K562 (cell line): ENCODE measurements around the gene BRD3. TPM values are rescaled to one million over a fixed set of nuclear protein-coding genes. Genes with fewer than 3 reads are reported as not detected.

Source experiments
- ATAC-seq: fragments of 200-7000 bp; cut with Tn5 transposase; 3 replicates; pipeline ENCODE4 v1.9.1; 2020; ENCODE audit warnings: moderate library complexity
- BruUV-seq: library from RNA; stranded (reverse); fragments of 400-500 nt; replicated peaks from 2 replicates; lab custom pipeline; 2021; lab: Mats Ljungman, UMichigan
- CTCF ChIA-PET: fragments of 300-600 bp; formaldehyde crosslinking; extraction: SDS; loops from one replicate; lab custom pipeline; 2021; ENCODE audit warnings: low intra/inter-chr PET ratio; lab: Yijun Ruan, JAX
- POLR2A ChIA-PET: fragments of 300-600, 350-650 bp; sonication (Branson Sonifier 250); formaldehyde crosslinking; extraction: SDS; loops from one replicate; lab custom pipeline; 2021; ENCODE audit warnings: antibody characterized with exemption, inconsistent platforms; lab: Yijun Ruan, JAX
- DNase-seq, 4 experiments: peaks; one replicate each; pipeline versions ENCODE4 v3.0.0 to v3.0.0-alpha.2; 2011 to 2018; ENCODE audit warnings: low spot score in 3 of 4, mixed read lengths in 3 of 4; ENCODE audit errors: extremely low read depth in 1 of 4
- FAIRE-seq: peaks from 2 replicates; lab custom pipeline; 2011; peaks lifted over from hg19 to GRCh38; lab: Jason Lieb, UNC
- H2AFZ ChIP-seq: 2 replicates; pipeline ENCODE4 v1.6.0; 2011; ENCODE audit warnings: low read depth, low read length, control low read depth, inconsistent platforms
- H3K27ac ChIP-seq: fragments of 200-600 bp; 3 replicates; pipeline ENCODE4 v1.8.0; 2011; ENCODE audit warnings: low read depth, mild to moderate bottlenecking, control low read depth, inconsistent platforms, low read length, moderate library complexity, mixed read lengths; ENCODE audit errors: extremely low read depth
- H3K27me3 ChIP-seq, 2 experiments: fragments of 300-600 bp in 1 of 2; 2 replicates in 1 of 2; 3 replicates in 1 of 2; pipeline versions ENCODE4 v1.6.0 to v1.8.0; 2011; ENCODE audit warnings: inconsistent platforms in 2 of 2, low read length in 2 of 2, mild to moderate bottlenecking in 1 of 2, mixed read lengths in 1 of 2, moderate library complexity in 1 of 2; ENCODE audit not compliant: control insufficient read depth in 2 of 2, insufficient read depth in 2 of 2
- H3K36me3 ChIP-seq: fragments of 300-600 bp; 3 replicates; pipeline ENCODE4 v1.8.0; 2011; ENCODE audit warnings: mild to moderate bottlenecking, low read length, inconsistent platforms; ENCODE audit not compliant: control insufficient read depth, insufficient read depth
- H3K4me1 ChIP-seq, 2 experiments: fragments of 200-600 bp in 1 of 2; replicated peaks in 1 of 2; 2 replicates in 1 of 2; 3 replicates in 1 of 2; pipeline versions ENCODE4 v1.5.1 to v1.8.0; 2011; ENCODE audit warnings: inconsistent platforms in 2 of 2, low read length in 2 of 2, mild to moderate bottlenecking in 1 of 2, mixed read lengths in 1 of 2, moderate library complexity in 1 of 2; ENCODE audit not compliant: control insufficient read depth in 2 of 2, insufficient read depth in 2 of 2
- H3K4me2 ChIP-seq: 2 replicates; pipeline ENCODE4 v1.6.1; 2011; ENCODE audit warnings: low read length, control low read depth, inconsistent platforms, mixed read lengths; ENCODE audit not compliant: insufficient read depth
- H3K4me3 ChIP-seq: fragments of 200-600 bp; sonication (generic), shearing (Covaris generic); 2 replicates; pipeline ENCODE4 v1.5.1; 2016; ENCODE audit warnings: control low read depth, inconsistent platforms
- H3K79me2 ChIP-seq: fragments of 200-600 bp; 3 replicates; pipeline ENCODE4 v1.8.0; 2011; ENCODE audit warnings: low read length, inconsistent platforms; ENCODE audit not compliant: control insufficient read depth, insufficient read depth
- H3K9ac ChIP-seq, 2 experiments: 2 replicates each; pipeline versions ENCODE4 v1.6.0 to v1.6.1; 2011; ENCODE audit warnings: low read depth in 2 of 2, low read length in 2 of 2, control low read depth in 1 of 2, inconsistent platforms in 1 of 2, mild to moderate bottlenecking in 1 of 2, mixed read lengths in 1 of 2; ENCODE audit not compliant: insufficient read depth in 1 of 2
- H3K9me1 ChIP-seq: one replicate; pipeline ENCODE4 v1.6.0; 2011; ENCODE audit warnings: inconsistent platforms, mild to moderate bottlenecking, low read length, moderate library complexity; ENCODE audit not compliant: control insufficient read depth, insufficient read depth
- H3K9me3 ChIP-seq: replicated peaks from 2 replicates; pipeline ENCODE4 v1.5.1; 2011; ENCODE audit warnings: low read depth, low read length, inconsistent platforms; ENCODE audit not compliant: control insufficient read depth, insufficient read depth
- H4K20me1 ChIP-seq: replicated peaks from 2 replicates; pipeline ENCODE4 v1.6.1; 2011; ENCODE audit warnings: low read length, inconsistent platforms, mixed read lengths; ENCODE audit not compliant: control insufficient read depth, insufficient read depth
- HDAC1 ChIP-seq, 2 experiments: fragments of 450-650 bp; IDR thresholded peaks; 2 replicates each; pipeline ENCODE4 v1.6.1; 2016 to 2017; ENCODE audit warnings: inconsistent platforms in 1 of 2, mild to moderate bottlenecking in 1 of 2, moderate library complexity in 1 of 2
- MEIS2 ChIP-seq: fragments of 450-650 bp; IDR thresholded peaks from 2 replicates; pipeline ENCODE4 v1.6.1; 2014; ENCODE audit warnings: mild to moderate bottlenecking; ENCODE audit not compliant: partially characterized antibody
- SP1 ChIP-seq: sonication (generic); formaldehyde crosslinking; IDR thresholded peaks from 2 replicates; pipeline ENCODE4 v1.8.1; 2022; ENCODE audit warnings: mild to moderate bottlenecking, missing genetic modification reagents
- SREBF2 ChIP-seq: sonication (generic); formaldehyde crosslinking; IDR thresholded peaks from 2 replicates; pipeline ENCODE4 v1.4.0; 2020; ENCODE audit warnings: mild to moderate bottlenecking, missing genetic modification reagents
- THRAP3 ChIP-seq: fragments of 450-650 bp; IDR thresholded peaks from 2 replicates; pipeline ENCODE4 v1.6.1; 2016; ENCODE audit warnings: mild to moderate bottlenecking, inconsistent platforms, borderline replicate concordance
- THRB ChIP-seq: fragments of 450-650 bp; formaldehyde crosslinking; conservative IDR thresholded peaks from 2 replicates; pipeline ENCODE4 v1.4.0; 2022; ENCODE audit warnings: mild to moderate bottlenecking, missing genetic modification characterization
- ZBTB40 ChIP-seq, 2 experiments: fragments of 450-650 bp in 1 of 2; sonication (generic) in 1 of 2; formaldehyde crosslinking in 1 of 2; IDR thresholded peaks; 2 replicates each; pipeline versions ENCODE4 v1.7.1 to v1.9.0; 2016 to 2022; ENCODE audit warnings: inconsistent platforms in 1 of 2, mild to moderate bottlenecking in 1 of 2, missing genetic modification reagents in 1 of 2
- ZSCAN32 ChIP-seq: fragments of 450-650 bp; formaldehyde crosslinking; IDR thresholded peaks from 2 replicates; pipeline ENCODE4 v1.4.0; 2020; ENCODE audit warnings: mild to moderate bottlenecking, moderate library complexity
- WGBS: fragments of 100-300 bp; shearing (Covaris generic); methylation state at CpG from one replicate; pipeline ENCODE4 v1.1.6; 2016; ENCODE audit warnings: low coverage, mixed read lengths; ENCODE audit not compliant: insufficient coverage; ENCODE audit errors: missing lambda C conversion rate; 5-methylcytosine and 5-hydroxymethylcytosine counted together
- in situ Hi-C: fragments of 300-500 bp; cut with MboI; formaldehyde crosslinking; loops from 4 replicates; pipeline ENCODE4 v1.15.0; 2018; ENCODE audit warnings: inconsistent platforms, mixed read lengths
- intact Hi-C: fragments of 100-400 bp; cut with micrococcal nuclease; formaldehyde crosslinking; loops from 2 replicates; pipeline ENCODE4 v1.14.2; 2022
- polyA plus RNA-seq, 8 experiments: library from polyadenylated mRNA; depleted of rRNA in 4 of 8; stranded (reverse) in 5 of 8; unstranded in 3 of 8; fragments of >200 nt; fragmentation: Nextera tagmentation in 2 of 8; fragmentation: Illumina TruSeq in 1 of 8; extraction: Ambion mirVana in 2 of 8; extraction: Trizol in 1 of 8; gene quantifications; 2 replicates each; pipeline versions ENCODE4 v1.2.1 to v1.2.3, GENCODE V29; 2011 to 2014; ENCODE audit warnings: inconsistent platforms in 1 of 8, missing spikeins in 1 of 8
- total RNA-seq, 7 experiments: library from RNA; depleted of rRNA in 6 of 7; stranded (reverse); fragments of >200 nt in 6 of 7; fragmentation: Illumina TruSeq in 2 of 7; extraction: Trizol in 2 of 7; gene quantifications; 2 replicates each; pipeline versions ENCODE4 v1.2.1 to v1.2.3, GENCODE V29; 2011 to 2021; ENCODE audit warnings: low replicate concordance in 1 of 7

Gene BRD3
- total and polyA plus RNA-seq, 9 of the 15 experiments (the other 6 are each of a cell fraction or from before 2014, with no cell fraction given) = 0.82 to 37.1 (median 4.2) TPM

- no peak for TF ChIP-seq HDAC1 (IDR thresholded peaks at IDR 0.05)
- TF ChIP-seq, all 486 proteins: peak for 0
Measured at GRCh38 chr9:134033516-134034214, 34.2 kb downstream of the BRD3 start (continued).

GRCh38 chr9:134032456-134033222 is 35.2 kb downstream of the BRD3 start:
- Histone ChIP-seq H3K9me3 (no peaks in the 10 kb centered on the region), H3K4me1 (peaks cover 0 to 8% of the 10 kb centered on the region in 2 experiments; a peak in 1 of 5 replicates), H3K4me3 (no peak overlapping the region), H3K36me3 (peaks cover 48% of the 10 kb centered on the region; the same call in 2 of the 3 replicates), H3K79me2 (no peaks in the 10 kb centered on the region), H4K20me1 (no peaks in the 10 kb centered on the region), H3K4me2 (no peak overlapping the region), H3K27me3 (no peaks in the 10 kb centered on the region), H3K27ac (no peak overlapping the region), H3K9me1 (no peaks in the 10 kb centered on the region), H3K9ac (no peak overlapping the region), H2AFZ (no peak overlapping the region)
- ATAC-seq (no peak), FAIRE-seq (no peak), DNase-seq (no peak)
- intact Hi-C loops (no loop called here), in situ Hi-C loops (no loop called here)
- ChIA-PET POLR2A (interaction anchor here (0.6 kb wide), 1 partner anchor 481 kb away, joined by 3 read pairs; no protein-coding TSS in a partner anchor), CTCF (no interaction called here)
- no TSS peak for BruUV-seq
- 89% methylated on average over 31 of the region's 40 CpGs for WGBS
- TF ChIP-seq ZBTB40 (IDR thresholded peaks at IDR 0.05) (no peak), ZBTB40 (CRISPR knock-in tag; IDR thresholded peaks at IDR 0.05) (no peak), MEIS2 (no peak), SP1 (CRISPR knock-in tag) (no peak), THRAP3 (no peak), ZSCAN32 (CRISPR knock-in tag) (no peak), SREBF2 (CRISPR knock-in tag) (no peak), THRB (CRISPR knock-in tag) (no peak)
